Activated naive CD8-positive, alpha-beta T cell (primary cell): ENCODE measurements around the gene CENPQ.
"Not testable (repeated sequence)": the region's sequence is repeated elsewhere in the genome, so short reads cannot be mapped to it uniquely, and the experiment has no call there.

ENCODE experiments used
- H3K27ac Mint-ChIP-seq: one replicate; pipeline ENCODE4 v1.8.0; 2021; ENCODE audit warnings: mixed read lengths
- H3K27me3 Mint-ChIP-seq: one replicate; pipeline ENCODE4 v1.8.0; 2021; ENCODE audit warnings: mixed read lengths
- H3K36me3 Mint-ChIP-seq: one replicate; pipeline ENCODE4 v1.8.0; 2021; ENCODE audit warnings: mixed read lengths
- H3K4me1 Mint-ChIP-seq: one replicate; pipeline ENCODE4 v1.8.0; 2021; ENCODE audit warnings: low read depth, mixed read lengths
- H3K4me3 Mint-ChIP-seq: one replicate; pipeline ENCODE4 v1.8.0; 2021; ENCODE audit warnings: mild to moderate bottlenecking, mixed read lengths
- H3K9me3 Mint-ChIP-seq: one replicate; pipeline ENCODE4 v1.8.0; 2021; ENCODE audit warnings: low read depth, mixed read lengths

Gene CENPQ, protein sequence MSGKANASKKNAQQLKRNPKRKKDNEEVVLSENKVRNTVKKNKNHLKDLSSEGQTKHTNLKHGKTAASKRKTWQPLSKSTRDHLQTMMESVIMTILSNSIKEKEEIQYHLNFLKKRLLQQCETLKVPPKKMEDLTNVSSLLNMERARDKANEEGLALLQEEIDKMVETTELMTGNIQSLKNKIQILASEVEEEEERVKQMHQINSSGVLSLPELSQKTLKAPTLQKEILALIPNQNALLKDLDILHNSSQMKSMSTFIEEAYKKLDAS

DNA sequence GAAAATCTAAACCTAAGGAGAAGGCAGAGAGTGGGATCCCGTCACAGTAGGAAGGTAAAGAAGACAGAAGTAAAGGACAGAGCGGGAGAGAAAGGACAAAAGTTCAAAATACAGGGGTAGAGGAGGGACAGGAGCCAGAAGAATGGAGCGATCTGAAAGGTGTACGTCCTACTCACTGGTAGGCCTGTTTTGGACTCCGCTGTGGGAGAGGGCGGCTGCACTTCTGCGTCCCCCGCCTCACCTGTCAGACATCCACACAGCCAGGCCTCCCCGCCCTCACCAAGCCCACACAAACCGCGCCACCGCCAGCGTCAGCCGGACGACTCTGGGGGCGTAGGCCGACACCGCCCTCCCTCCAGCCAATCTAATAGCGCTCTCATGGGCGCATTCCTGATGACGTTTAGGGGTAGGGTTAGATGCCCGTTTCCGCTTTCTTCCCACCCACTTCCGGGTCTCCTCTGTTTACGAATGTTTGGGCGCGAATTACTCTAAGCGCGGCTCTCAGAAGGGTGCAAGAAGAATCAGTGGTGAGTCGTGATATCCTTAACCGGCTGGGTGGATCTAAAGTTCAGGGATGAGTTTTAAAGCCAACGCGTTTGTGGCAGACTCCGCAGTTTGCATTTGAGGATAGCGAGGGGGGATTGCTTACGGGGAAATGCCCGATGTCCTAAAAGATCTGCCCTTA is at the start of gene CENPQ, which contains the start of gene MMUT:
Gene CENPQ (plus strand): TSS at position 444 of the 685 bp plus-strand sequence. CDS start 6,807 bp downstream, outside the sequence.
Gene MMUT (minus strand): TSS at position 327 of the 685 bp plus-strand sequence. CDS start 3,787 bp downstream, outside the sequence.
- Mint-ChIP-seq H3K36me3 (no peaks in the 10 kb centered on the region), H3K4me1 (peaks cover 55% of the 10 kb centered on the region), H3K27ac (peak within 1 kb of the TSS; percentile 97), H3K4me3 (peak within 1 kb of the TSS; percentile 100), H3K9me3 (no peaks in the 10 kb centered on the region), H3K27me3 (no peaks in the 10 kb centered on the region)

DNA sequence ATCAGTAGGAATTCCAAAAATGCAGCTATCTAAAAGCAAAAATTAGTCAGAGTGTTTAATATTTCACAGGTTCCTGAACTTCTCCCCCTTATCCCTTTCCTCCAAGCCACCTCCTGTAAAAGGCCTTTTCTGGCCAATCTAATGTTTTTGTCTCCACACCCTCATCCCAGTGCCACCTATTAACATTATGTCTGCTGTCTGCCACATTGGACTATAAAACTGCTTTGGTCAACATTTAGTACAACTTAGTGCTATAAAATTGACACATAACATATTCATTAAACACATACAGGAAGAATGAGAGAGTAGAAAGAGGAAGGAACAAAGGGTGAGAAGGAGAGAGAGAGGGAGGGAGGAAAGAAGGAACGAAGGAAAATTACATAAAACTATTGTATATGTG is 47.8 kb upstream of the CENPQ start:
- no peaks in the 10 kb centered on the region for H3K36me3 Mint-ChIP-seq
- no peak overlapping the region for H3K27ac Mint-ChIP-seq
- H3K4me3 Mint-ChIP-seq = no peak overlapping the region
- H3K4me1 Mint-ChIP-seq = no peaks in the 10 kb centered on the region
- no peaks in the 10 kb centered on the region for H3K9me3 Mint-ChIP-seq
- H3K27me3 Mint-ChIP-seq = peaks cover 9% of the 10 kb centered on the region

DNA sequence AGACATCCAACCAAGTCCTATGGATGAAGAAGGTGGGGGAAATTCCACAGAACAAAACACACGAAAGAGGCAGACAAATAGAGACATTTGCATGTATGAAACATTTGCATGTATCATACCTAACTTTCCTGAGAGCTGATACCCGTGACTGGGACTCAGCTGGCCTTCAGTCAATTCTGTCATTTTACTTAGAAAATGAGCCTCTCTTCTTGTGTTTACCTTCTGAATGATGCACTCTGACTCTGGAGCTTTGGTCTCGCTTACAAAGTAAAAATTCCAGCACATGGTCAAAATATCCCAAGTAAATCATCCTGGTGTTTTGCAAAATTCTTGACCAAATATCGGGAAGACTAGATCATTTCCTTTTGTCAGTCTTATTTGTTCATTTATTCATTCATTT is 47.0 kb upstream of the CENPQ start:
- Mint-ChIP-seq H3K4me3 (no peak overlapping the region), H3K9me3 (no peaks in the 10 kb centered on the region), H3K27me3 (peaks cover 9% of the 10 kb centered on the region), H3K36me3 (no peaks in the 10 kb centered on the region), H3K4me1 (no peaks in the 10 kb centered on the region), H3K27ac (no peak overlapping the region)

DNA sequence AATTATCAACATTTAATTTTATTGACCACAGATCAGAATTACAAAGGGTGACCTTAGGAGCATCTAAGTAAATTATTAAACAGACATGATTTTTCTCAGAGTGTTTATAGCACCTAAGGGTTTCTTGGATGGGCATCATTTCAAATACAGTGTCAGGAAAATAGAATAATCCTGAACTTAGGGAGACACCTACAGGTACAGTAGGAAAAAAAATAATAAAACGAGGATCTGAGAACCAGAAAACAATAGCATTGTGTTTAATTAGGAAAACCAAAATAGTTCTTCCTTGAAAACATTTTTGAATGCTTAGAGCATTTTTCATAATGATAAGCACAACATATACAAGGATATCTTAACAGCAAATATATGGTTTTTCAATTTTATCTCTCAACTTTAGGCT is 39.4 kb upstream of the CENPQ start:
- Mint-ChIP-seq H3K27me3 (no peaks in the 10 kb centered on the region), H3K4me3 (no peak overlapping the region), H3K9me3 (no peaks in the 10 kb centered on the region), H3K36me3 (peaks cover 10% of the 10 kb centered on the region), H3K27ac (no peak overlapping the region), H3K4me1 (no peaks in the 10 kb centered on the region)

DNA sequence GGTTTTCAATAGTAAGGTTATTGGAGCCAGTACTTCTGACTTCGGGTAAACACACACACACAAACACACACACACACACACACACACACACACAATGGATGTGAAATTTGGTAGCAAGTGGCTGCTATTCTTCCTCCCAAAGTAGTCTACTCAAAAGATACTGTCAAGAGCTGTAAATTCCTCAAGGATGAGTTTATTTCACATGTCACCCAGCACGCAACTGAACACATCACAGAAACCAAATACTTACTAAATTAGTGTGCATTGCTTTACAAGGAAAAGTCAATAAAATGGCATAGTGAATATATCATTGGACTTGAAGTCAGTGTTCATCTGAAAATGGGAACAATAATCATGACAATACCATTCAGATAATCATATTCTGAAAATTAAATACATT is 33.0 kb upstream of the CENPQ start:
- peaks cover 30% of the 10 kb centered on the region for H3K36me3 Mint-ChIP-seq
- H3K9me3 Mint-ChIP-seq = no peaks in the 10 kb centered on the region
- H3K27ac Mint-ChIP-seq = no peak overlapping the region
- H3K4me1 Mint-ChIP-seq = no peaks in the 10 kb centered on the region
- no peak overlapping the region for H3K4me3 Mint-ChIP-seq
- no peaks in the 10 kb centered on the region for H3K27me3 Mint-ChIP-seq

DNA sequence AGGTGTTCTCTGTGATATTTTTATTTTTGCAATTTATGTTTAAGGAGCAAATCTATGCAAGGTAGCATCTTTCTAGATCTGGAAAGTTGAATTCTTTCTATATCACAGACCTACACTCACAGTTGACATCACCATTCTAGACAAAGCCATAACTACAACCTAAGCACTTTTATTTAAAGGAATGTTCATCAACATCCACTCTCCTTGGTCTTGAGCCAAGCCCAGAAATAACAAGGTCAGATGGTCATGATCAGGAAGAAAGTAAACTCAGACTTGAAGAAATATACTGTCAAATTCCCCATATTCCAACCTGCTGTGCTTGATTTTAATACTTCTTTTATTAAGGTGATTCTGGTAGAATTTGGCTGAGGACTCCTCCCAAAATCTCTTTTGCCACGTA is 32.3 kb upstream of the CENPQ start:
- Mint-ChIP-seq H3K9me3 (no peaks in the 10 kb centered on the region), H3K27ac (no peak overlapping the region), H3K36me3 (peaks cover 33% of the 10 kb centered on the region), H3K4me3 (no peak overlapping the region), H3K27me3 (no peaks in the 10 kb centered on the region), H3K4me1 (no peaks in the 10 kb centered on the region)

DNA sequence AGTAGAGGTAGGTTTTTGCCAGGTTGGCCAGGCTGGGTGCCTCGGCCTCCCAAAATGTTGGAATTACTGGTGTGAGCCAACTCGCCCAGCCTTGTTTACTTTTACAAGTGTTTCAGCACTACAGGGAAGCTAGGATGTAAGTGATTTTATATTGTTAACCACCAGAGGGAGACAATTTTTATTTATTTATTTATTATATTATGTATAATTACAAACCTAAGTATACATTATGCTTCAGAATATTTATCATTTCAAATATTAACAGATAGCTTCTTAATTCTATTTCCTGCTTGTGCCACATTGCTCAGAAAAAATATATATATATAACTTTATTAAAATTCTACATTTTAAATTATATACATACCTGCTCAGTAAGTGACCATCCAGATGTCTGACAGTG is 9.9 kb upstream of the CENPQ start:
- H3K36me3 Mint-ChIP-seq = peaks cover 12% of the 10 kb centered on the region

DNA sequence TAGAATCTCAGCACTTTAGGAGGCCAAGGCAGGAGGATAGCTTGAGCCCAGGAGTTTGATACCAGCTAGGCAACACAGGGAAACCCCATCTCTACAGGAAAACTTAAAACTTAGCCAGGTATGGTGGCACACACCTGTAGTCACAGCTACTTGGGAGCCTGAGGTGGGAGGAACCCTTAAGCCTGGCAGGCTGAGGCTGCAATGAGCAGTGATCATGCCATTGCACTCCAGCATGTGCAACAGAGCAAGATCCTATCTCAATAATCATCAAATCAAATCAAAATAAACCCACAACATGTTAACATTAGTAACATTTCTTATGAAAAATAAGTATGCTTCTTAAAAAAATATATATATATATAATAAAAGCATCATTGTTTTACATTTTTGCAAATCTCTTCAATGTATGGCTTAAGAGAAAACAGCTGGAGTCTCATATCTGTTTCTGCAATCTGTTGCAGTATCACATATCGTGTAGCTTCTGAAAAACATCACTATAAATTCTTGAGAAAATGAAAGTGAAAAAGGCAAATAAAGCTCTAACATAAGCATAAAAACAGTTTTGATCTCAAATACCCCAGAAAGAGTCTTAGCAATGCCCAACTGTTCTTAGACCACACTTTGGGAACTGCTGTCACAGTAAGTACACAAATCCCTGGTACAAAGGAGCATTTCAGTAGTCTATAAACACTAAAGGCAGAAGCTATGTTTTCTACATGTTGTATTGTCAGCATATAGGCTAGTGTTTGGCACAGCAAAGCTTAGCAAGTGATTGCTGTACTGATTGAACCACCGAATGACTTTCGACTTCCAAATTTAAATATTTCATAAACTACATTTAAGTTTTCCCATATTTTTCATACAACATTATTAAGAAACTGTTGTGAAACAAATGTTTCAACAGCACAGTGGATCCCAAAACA is 8.1 kb upstream of the CENPQ start:
- Mint-ChIP-seq H3K27ac (peak overlapping the region; percentile 6), H3K36me3 (peaks cover 10% of the 10 kb centered on the region), H3K4me3 (no peak overlapping the region), H3K27me3 (no peaks in the 10 kb centered on the region), H3K9me3 (no peaks in the 10 kb centered on the region), H3K4me1 (peaks cover 20% of the 10 kb centered on the region)

More for the DNA sequence above, 9.9 kb upstream of the CENPQ start:
- Mint-ChIP-seq H3K27me3 (no peaks in the 10 kb centered on the region), H3K4me3 (no peak overlapping the region), H3K9me3 (no peaks in the 10 kb centered on the region), H3K4me1 (peaks cover 7% of the 10 kb centered on the region), H3K27ac (no peak overlapping the region)

DNA sequence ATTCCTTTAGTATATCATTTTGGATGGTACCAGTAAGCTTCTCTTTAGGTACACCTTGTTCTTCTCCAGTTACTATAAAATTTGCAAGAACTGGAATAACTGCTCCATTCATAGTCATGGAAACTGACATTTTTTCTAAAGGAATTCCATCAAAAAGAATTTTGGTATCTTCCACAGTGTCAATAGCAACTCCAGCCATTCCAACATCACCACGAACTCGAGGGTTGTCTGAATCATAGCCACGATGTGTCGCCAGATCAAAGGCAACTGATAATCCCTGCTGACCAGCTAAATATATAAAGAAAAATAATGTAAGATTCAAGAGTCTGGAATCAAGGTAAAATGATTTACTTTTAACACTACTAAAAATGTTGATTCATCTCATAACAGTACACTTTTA is 5.4 kb upstream of the CENPQ start:
- Mint-ChIP-seq H3K27ac (no peak overlapping the region), H3K27me3 (no peaks in the 10 kb centered on the region), H3K4me3 (no peak overlapping the region), H3K4me1 (peaks cover 42% of the 10 kb centered on the region), H3K9me3 (no peaks in the 10 kb centered on the region), H3K36me3 (peaks cover 6% of the 10 kb centered on the region)

DNA sequence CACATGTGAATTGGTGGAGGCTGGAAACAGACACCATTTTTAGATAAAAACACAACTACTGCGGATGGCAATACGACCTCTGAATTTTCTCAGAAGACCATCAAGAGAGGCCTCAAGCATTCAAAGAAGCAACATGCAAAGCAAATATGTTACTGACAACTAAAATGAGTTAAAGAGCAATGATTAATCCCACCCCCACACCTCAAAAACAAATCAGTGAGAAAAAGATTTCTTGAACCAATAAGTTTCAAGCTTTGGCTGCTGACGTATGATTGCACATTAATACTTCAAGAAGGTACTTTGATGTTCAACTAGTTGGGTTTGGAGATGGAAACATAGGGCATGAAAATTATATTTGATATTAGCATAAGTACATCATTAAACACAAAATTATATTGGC is 1.1 kb upstream of the CENPQ start:
- H3K9me3 Mint-ChIP-seq = no peaks in the 10 kb centered on the region
- no peaks in the 10 kb centered on the region for H3K27me3 Mint-ChIP-seq
- peaks cover 58% of the 10 kb centered on the region for H3K4me1 Mint-ChIP-seq
- H3K27ac Mint-ChIP-seq = peak overlapping the region; percentile 10
- peak overlapping the region; percentile 100 for H3K4me3 Mint-ChIP-seq
- peaks cover 3% of the 10 kb centered on the region for H3K36me3 Mint-ChIP-seq

DNA sequence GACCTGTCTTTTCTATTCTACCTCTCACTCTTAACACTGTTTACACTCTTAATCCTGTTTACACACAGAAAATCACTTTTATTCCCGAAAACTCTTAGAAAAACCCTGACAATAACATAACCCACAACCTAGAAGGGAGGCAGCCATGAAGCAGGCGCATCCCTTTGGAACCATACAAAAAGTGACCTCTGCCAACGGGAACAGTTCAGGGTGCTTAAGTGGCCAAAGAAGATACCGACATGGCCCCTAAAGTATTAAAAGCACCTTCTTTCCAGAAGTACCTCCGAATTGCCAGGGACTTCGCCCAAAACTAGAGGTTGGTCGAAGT is 607 bp upstream of the CENPQ start:
- no peaks in the 10 kb centered on the region for H3K36me3 Mint-ChIP-seq
- H3K9me3 Mint-ChIP-seq = no peaks in the 10 kb centered on the region
- H3K27ac Mint-ChIP-seq = peak overlapping the region; percentile 97
- H3K27me3 Mint-ChIP-seq = no peaks in the 10 kb centered on the region
- H3K4me1 Mint-ChIP-seq = peaks cover 55% of the 10 kb centered on the region
- peak overlapping the region; percentile 100 for H3K4me3 Mint-ChIP-seq

DNA sequence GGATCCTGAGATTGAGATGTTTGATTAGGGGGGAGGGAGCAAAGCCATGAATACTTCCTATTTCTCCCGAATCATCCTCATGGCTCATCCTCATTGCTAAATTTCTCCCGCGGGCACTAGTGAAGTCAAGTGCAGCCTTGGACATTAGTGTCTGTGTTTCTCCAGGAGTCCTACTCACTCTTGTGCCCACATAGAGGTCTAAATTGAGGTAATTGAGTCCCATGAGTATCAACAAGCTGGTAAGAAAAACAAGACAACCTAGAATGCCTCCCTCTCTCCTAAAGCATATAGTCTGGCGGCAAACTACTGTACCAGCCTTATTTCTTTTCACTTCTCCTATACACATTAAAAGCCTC is 420 bp downstream of the CENPQ start:
- no peaks in the 10 kb centered on the region for H3K36me3 Mint-ChIP-seq
- peak overlapping the region; percentile 97 for H3K27ac Mint-ChIP-seq
- no peaks in the 10 kb centered on the region for H3K9me3 Mint-ChIP-seq
- peak overlapping the region; percentile 100 for H3K4me3 Mint-ChIP-seq
- peaks cover 55% of the 10 kb centered on the region for H3K4me1 Mint-ChIP-seq
- no peaks in the 10 kb centered on the region for H3K27me3 Mint-ChIP-seq

DNA sequence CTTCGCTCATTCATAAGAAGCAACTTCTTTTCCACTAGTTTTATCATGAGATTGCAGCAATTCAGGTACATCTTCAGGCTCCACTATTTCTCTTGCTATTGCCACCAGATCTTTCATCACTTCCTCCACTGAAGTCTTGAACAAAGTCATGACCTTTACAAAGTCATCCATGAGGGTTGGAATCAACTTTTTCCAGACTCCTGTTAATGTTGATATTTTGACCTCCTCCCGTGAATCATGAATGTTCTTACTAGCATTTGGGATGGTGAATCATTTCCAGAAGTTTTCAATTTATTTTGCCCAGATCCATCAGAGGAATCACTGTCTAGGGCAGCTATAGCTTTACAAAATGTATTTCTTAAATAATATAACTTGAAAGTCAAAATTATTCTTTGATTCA is 1.5 kb downstream of the CENPQ start:
- Mint-ChIP-seq H3K27ac (peak overlapping the region; percentile 38), H3K4me3 (peak overlapping the region; percentile 100), H3K27me3 (no peaks in the 10 kb centered on the region), H3K4me1 (peaks cover 45% of the 10 kb centered on the region), H3K36me3 (no peaks in the 10 kb centered on the region), H3K9me3 (no peaks in the 10 kb centered on the region)

DNA sequence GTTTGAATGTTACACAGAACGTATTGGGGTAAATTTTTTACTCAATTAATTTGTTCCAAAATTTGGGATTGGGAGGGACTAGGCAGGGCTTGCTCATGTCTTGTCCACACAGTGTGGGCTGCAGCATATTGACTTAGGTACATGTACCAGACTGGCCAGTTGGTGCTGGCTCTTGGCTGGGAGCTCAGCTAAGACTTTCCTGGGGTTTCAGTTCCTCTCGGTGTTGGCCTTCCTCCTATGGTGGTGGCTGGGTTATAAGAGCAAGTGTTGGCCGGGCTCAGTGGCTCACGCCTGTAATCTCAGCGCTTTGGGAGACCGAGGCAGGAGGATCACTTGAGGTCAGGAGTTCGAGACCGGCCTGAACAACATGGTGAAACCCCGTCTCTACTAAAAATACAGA is 4.9 kb downstream of the CENPQ start:
- peaks cover 18% of the 10 kb centered on the region for H3K4me1 Mint-ChIP-seq
- no peaks in the 10 kb centered on the region for H3K9me3 Mint-ChIP-seq
- H3K36me3 Mint-ChIP-seq = peaks cover 3% of the 10 kb centered on the region
- no peaks in the 10 kb centered on the region for H3K27me3 Mint-ChIP-seq
- no peak overlapping the region for H3K4me3 Mint-ChIP-seq
- H3K27ac Mint-ChIP-seq = no peak overlapping the region

DNA sequence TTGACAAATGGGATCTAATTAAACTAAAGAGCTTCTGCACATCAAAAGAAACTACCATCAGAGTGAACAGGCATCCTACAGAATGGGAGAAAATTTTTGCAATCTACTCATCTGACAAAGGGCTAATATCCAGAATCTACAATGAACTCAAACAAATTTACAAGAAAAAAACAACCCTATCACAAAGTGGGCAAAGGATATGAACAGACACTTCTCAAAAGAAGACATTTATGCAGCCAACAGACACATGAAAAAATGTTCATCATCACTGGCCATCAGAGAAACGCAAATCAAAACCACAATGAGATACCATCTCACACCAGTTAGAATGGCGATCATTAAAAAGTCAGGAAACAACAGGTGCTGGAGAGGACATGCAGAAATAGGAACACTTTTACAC is 13.4 kb downstream of the CENPQ start:
- H3K27ac Mint-ChIP-seq, H3K9me3 Mint-ChIP-seq, H3K4me1 Mint-ChIP-seq, H3K27me3 Mint-ChIP-seq, H3K4me3 Mint-ChIP-seq: not testable (repeated sequence)
- peaks cover 24% of the 10 kb centered on the region for H3K36me3 Mint-ChIP-seq
